Activated CD4-positive, alpha-beta T cell treated with anti-CD3 and anti-CD28 coated beads, Interleukin-2, Interleukin-4, amounts not matched to agents 100 ng/mL and 50 ng/mL, durations not matched to agents 16 hours and 8 hours (primary cell): ENCODE results near the gene L3MBTL1.

Experiments used
- DNase-seq: peaks from one replicate; pipeline ENCODE4 v3.0.0-alpha.2; 2020; ENCODE audit warnings: low spot score

Gene L3MBTL1

DNA sequence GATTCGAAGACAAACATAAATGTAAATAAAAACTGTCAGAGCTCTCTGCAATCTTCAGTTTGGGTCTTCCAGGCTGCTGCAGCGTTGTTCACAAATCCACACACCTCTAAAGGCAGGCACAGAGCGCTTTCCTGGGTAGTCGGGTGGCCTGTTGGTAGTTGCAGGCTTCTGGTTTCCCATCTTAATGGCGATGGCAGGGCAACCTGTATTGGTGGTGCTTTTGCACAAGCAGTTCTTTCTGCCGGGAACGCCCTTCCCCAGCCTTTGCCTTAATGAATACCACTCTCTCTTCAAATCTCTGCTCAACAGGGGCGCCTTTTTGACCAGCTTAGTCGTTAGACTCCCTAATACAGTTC, 82.5 kb downstream of the L3MBTL1 start:
- peak; percentile 11 for DNase-seq

GRCh38 chr20:43590392-43591303, 83.2 kb downstream of the L3MBTL1 start, which contains the start of gene IFT52:
Gene IFT52 (plus strand): TSS chr20:43590937. CDS start chr20:43594699, 3,762 bp downstream.
- peak; percentile 91 for DNase-seq
